ENCODE results near the gene C17orf58. TPM values are rescaled to one million over a fixed set of nuclear protein-coding genes. Genes with fewer than 3 reads are reported as not detected.

C17orf58 gene
- total RNA-seq, 2 donors from 2014 or later = 22.0 to 22.7 TPM

Small RNA genes lying within 50 kb of the gene (small RNA-seq; reads per million reads assigned to genes)
- gene RN7SL622P = 0 reads per million in 2 donors

Other genes starting within 250 kb of the C17orf58 start
- gene BPTF, start 171.0 kb downstream of the C17orf58 start, total RNA-seq = 100 to 1,000 TPM in 1 of 2 donors, 10 to 100 TPM in 1; 70.5 to 138 TPM
- 10 to 100 TPM; 13.4 to 68.4 TPM for gene KPNA2, start 39.3 kb upstream of the C17orf58 start, total RNA-seq